ENCODE results near the gene MRPS34. TPM values are rescaled to one million over a fixed set of nuclear protein-coding genes. Genes with fewer than 3 reads are reported as not detected.

MRPS34 gene
- total RNA-seq, 1 experiment from 2014 or later = 247 TPM

DNA sequence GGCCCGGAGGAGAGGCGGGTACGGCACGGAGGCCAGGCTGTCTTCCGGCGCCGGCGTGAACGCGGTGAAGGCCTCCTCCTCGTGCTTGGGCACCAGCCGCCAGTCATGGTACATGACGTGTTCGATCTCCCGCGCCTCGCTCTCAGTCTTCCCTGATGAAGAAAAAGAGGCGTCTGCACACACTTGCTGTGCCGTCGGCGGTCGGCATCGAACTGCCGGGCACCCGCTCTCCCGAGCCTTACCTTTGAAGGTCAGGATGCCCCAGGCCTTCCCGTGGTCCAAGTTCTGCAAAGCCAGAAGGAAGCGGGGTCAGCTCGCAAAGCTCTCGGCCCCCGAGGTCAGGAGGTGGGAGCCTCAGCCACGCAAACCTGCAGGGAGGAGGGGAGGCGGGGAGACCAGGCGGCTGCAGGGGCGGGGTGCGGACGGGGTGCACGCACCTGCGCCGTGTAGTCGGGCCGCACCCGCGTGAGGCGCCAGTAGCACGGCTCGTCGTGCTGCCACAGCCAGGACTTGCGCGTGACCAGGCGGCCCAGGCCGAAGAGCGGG is 499 bp downstream of the MRPS34 start, which contains the start of gene EME2:
EME2 (plus strand) TSS at position 449 of the 546 bp plus-strand sequence. CDS start 418 bp downstream, outside the sequence.
- intact Hi-C loops (cut with micrococcal nuclease; ENCODE audit: unreplicated experiment) = loop anchor here (10.0 kb wide), 1 partner anchor 52 kb away; the partner anchor contains the start of genes FAHD1 and HAGH
- DNase-seq (ENCODE audit: low spot score) = no peak
- H3K27me3 ChIP-seq (replicated peaks; ENCODE audit: insufficient read depth, low read depth, low read length, poor library complexity) = no peaks in the 10 kb centered on the region
- H3K9me3 ChIP-seq (ENCODE audit: low read depth, low read length, poor library complexity, severe bottlenecking) = no peaks in the 10 kb centered on the region
- H3K27ac ChIP-seq (ENCODE audit: low read depth, low read length, poor library complexity, severe bottlenecking) = peak within 1 kb of the TSS; percentile 98
- H3K36me3 ChIP-seq (ENCODE audit: insufficient read depth, low read length, poor library complexity, severe bottlenecking) = peaks cover 15% of the 10 kb centered on the region
- H3K4me3 ChIP-seq (ENCODE audit: low read depth, low read length, poor library complexity, severe bottlenecking) = peak within 1 kb of the TSS; percentile 63
- TF ChIP-seq, protein P1, sequence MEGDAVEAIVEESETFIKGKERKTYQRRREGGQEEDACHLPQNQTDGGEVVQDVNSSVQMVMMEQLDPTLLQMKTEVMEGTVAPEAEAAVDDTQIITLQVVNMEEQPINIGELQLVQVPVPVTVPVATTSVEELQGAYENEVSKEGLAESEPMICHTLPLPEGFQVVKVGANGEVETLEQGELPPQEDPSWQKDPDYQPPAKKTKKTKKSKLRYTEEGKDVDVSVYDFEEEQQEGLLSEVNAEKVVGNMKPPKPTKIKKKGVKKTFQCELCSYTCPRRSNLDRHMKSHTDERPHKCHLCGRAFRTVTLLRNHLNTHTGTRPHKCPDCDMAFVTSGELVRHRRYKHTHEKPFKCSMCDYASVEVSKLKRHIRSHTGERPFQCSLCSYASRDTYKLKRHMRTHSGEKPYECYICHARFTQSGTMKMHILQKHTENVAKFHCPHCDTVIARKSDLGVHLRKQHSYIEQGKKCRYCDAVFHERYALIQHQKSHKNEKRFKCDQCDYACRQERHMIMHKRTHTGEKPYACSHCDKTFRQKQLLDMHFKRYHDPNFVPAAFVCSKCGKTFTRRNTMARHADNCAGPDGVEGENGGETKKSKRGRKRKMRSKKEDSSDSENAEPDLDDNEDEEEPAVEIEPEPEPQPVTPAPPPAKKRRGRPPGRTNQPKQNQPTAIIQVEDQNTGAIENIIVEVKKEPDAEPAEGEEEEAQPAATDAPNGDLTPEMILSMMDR (conservative IDR thresholded peaks at IDR 0.05; ENCODE audit: low read depth, low read length) = no peak
- no peak for TF ChIP-seq EZH2 (IDR thresholded peaks at IDR 0.05; ENCODE audit: borderline replicate concordance, low read depth, low read length, poor library complexity, severe bottlenecking)
- ChIA-PET POLR2A (ENCODE audit: low non-redundant PET) (interaction anchor here (0.8 kb wide), 1 partner anchor 10 kb away, joined by 9 read pairs; the partner anchor contains the start of gene NUBP2), CTCF (interaction anchor here (0.7 to 1.4 kb wide), 3 partner anchors 10 to 67 kb away, joined by 3 to 5 read pairs (median 3); partner anchors contain the start of genes MAPK8IP3, NUBP2 and SPSB3)
- BruUV-seq (replicated peaks) = no TSS peak
- H3K4me1 ChIP-seq (ENCODE audit: insufficient read depth, low read length, poor library complexity, severe bottlenecking) = peaks cover 4% of the 10 kb centered on the region

DNA sequence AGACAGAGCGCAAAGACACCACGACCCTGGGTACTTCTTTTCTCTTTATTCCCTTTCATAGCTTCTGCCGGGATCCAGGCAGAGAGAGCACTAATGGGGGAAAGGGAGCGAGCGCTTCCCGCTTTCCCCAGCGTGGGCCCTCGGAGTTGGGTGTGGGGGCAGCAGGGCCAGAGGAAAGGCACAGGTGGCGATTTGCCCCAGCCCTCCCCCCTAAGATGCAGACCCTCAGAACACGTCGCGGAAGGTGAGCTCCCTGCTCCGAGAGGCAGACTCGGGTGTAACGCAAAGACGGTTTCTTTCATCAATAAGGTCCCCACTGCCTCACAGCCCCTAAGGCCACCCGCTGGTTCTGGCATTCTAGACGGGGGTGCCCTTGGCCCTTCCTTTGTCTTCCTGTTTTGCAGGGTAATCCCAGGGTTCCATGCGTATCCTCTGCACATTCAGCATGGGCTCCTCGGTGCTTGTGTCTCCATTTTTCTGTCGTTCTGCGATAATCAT is 1.0 kb downstream of the MRPS34 start:
- ChIA-PET CTCF (interaction anchor here (0.6 kb wide), 1 partner anchor 41 kb away, joined by 3 read pairs; no protein-coding TSS in a partner anchor), POLR2A (ENCODE audit: low non-redundant PET) (interaction anchor here (0.8 kb wide), 1 partner anchor 11 kb away, joined by 9 read pairs; the partner anchor contains the start of gene NUBP2)
- TSS peak; percentile 95 for BruUV-seq (replicated peaks)

GRCh38 chr16:1771188-1771863 is 1.6 kb downstream of the MRPS34 start, which contains the start of gene NME3:
Gene NME3, minus strand, starts transcription at chr16:1771543. Its CDS starts 9 bp downstream, at chr16:1771534.
- Histone ChIP-seq H3K4me1 (ENCODE audit: insufficient read depth, low read length, poor library complexity, severe bottlenecking) (peaks cover 4% of the 10 kb centered on the region), H3K9me3 (ENCODE audit: low read depth, low read length, poor library complexity, severe bottlenecking) (no peaks in the 10 kb centered on the region), H3K36me3 (ENCODE audit: insufficient read depth, low read length, poor library complexity, severe bottlenecking) (peaks cover 15% of the 10 kb centered on the region), H3K27me3 (replicated peaks; ENCODE audit: insufficient read depth, low read depth, low read length, poor library complexity) (no peaks in the 10 kb centered on the region), H3K27ac (ENCODE audit: low read depth, low read length, poor library complexity, severe bottlenecking) (peak within 1 kb of the TSS; percentile 98), H3K4me3 (ENCODE audit: low read depth, low read length, poor library complexity, severe bottlenecking) (peak within 1 kb of the TSS; percentile 63)
- intact Hi-C loops (cut with micrococcal nuclease; ENCODE audit: unreplicated experiment) = loop anchor here (10.0 kb wide), 1 partner anchor 53 kb away; the partner anchor contains the start of genes FAHD1 and HAGH
- ChIA-PET POLR2A (ENCODE audit: low non-redundant PET) (interaction anchor here (0.8 kb wide), 1 partner anchor 11 kb away, joined by 9 read pairs; the partner anchor contains the start of gene NUBP2), CTCF (interaction anchor here (0.6 kb wide), 1 partner anchor 42 kb away, joined by 3 read pairs; no protein-coding TSS in a partner anchor)
- peak; percentile 71 for DNase-seq (ENCODE audit: low spot score)
- BruUV-seq (replicated peaks) = no TSS peak
- TF ChIP-seq, protein P1 (conservative IDR thresholded peaks at IDR 0.05; ENCODE audit: low read depth, low read length) = no peak
- no peak for TF ChIP-seq EZH2 (IDR thresholded peaks at IDR 0.05; ENCODE audit: borderline replicate concordance, low read depth, low read length, poor library complexity, severe bottlenecking)

More for the DNA sequence above, 1.0 kb downstream of the MRPS34 start:
- intact Hi-C loops (cut with micrococcal nuclease; ENCODE audit: unreplicated experiment) = loop anchor here (10.0 kb wide), 1 partner anchor 53 kb away; the partner anchor contains the start of genes FAHD1 and HAGH
- DNase-seq (ENCODE audit: low spot score) = peak; percentile 65
- Histone ChIP-seq H3K4me1 (ENCODE audit: insufficient read depth, low read length, poor library complexity, severe bottlenecking) (peaks cover 4% of the 10 kb centered on the region), H3K9me3 (ENCODE audit: low read depth, low read length, poor library complexity, severe bottlenecking) (no peaks in the 10 kb centered on the region), H3K27me3 (replicated peaks; ENCODE audit: insufficient read depth, low read depth, low read length, poor library complexity) (no peaks in the 10 kb centered on the region), H3K4me3 (ENCODE audit: low read depth, low read length, poor library complexity, severe bottlenecking) (peak overlapping the region; percentile 63), H3K36me3 (ENCODE audit: insufficient read depth, low read length, poor library complexity, severe bottlenecking) (peaks cover 15% of the 10 kb centered on the region), H3K27ac (ENCODE audit: low read depth, low read length, poor library complexity, severe bottlenecking) (peak overlapping the region; percentile 98)
- TF ChIP-seq, protein P1 (conservative IDR thresholded peaks at IDR 0.05; ENCODE audit: low read depth, low read length) = no peak
- TF ChIP-seq EZH2 (IDR thresholded peaks at IDR 0.05; ENCODE audit: borderline replicate concordance, low read depth, low read length, poor library complexity, severe bottlenecking) = no peak
